Transverse colon (tissue), 4 donors: ENCODE measurements around the gene CCNE1.

Experiments
- CTCF ChIP-seq, 5 experiments: fragments of 200-600 bp in 3 of 5; fragments of 450-650 bp in 2 of 5; sonication (generic) in 3 of 5; IDR thresholded peaks; 1 replicate in 2 of 5; 2 replicates in 3 of 5; pipeline ENCODE4 v1.5.1; 2016 to 2017; ENCODE audit warnings: antibody characterized with exemption in 5 of 5, inconsistent platforms in 3 of 5, mild to moderate bottlenecking in 2 of 5, moderate library complexity in 1 of 5
- EP300 ChIP-seq: sonication (generic); formaldehyde crosslinking; IDR thresholded peaks from one replicate; pipeline ENCODE4 v1.6.1; 2017; ENCODE audit warnings: antibody characterized with exemption, low read depth
- POLR2A ChIP-seq: fragments of 450-650 bp; IDR thresholded peaks from one replicate; pipeline ENCODE4 v1.6.1; 2016; ENCODE audit warnings: antibody characterized with exemption, mild to moderate bottlenecking, moderate library complexity
- POLR2AphosphoS5 ChIP-seq, 3 donors: sonication (generic); formaldehyde crosslinking; IDR thresholded peaks; one replicate each; pipeline ENCODE4 v1.6.1; 2016; ENCODE audit warnings: antibody characterized with exemption in 3 of 3

DNA sequence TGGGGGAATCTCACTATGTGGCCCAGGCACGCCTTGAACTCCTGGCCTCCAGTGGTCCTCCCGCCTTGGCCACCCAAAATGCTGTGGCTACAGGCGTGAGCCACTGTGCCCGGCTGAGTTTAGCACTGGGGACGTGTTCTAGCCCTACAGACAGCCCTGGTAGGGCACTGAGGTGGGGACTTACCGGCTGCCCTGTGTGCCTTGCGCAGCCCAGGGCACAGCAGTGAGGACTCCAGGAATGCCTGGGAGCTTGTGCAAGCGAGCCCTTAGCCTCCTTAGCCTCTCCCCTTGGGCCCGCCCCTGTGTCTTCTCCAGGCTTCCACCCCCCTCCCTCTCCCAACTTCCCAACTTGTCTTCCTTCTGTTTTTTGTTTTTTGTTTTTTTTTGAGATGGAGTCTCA, 21.0 kb downstream of the CCNE1 start:
- TF ChIP-seq CTCF (IDR thresholded peaks at IDR 0.05) = no peak
- no peak for TF ChIP-seq POLR2A
- TF ChIP-seq POLR2AphosphoS5 (IDR thresholded peaks at IDR 0.05) = no peak
- TF ChIP-seq EP300 = no peak
